Activated CD4-positive, alpha-beta T cell treated with anti-CD3 and anti-CD28 coated beads for 4 hours (primary cell): ENCODE data around the gene C16orf90.
"Not testable (repeated sequence)": the region's sequence is repeated elsewhere in the genome, so short reads cannot be mapped to it uniquely, and the experiment has no call there.

ENCODE experiments used
- DNase-seq, 2 donors: peaks; one replicate each; pipeline ENCODE4 v3.0.0-alpha.2; 2020

Gene C16orf90

DNA sequence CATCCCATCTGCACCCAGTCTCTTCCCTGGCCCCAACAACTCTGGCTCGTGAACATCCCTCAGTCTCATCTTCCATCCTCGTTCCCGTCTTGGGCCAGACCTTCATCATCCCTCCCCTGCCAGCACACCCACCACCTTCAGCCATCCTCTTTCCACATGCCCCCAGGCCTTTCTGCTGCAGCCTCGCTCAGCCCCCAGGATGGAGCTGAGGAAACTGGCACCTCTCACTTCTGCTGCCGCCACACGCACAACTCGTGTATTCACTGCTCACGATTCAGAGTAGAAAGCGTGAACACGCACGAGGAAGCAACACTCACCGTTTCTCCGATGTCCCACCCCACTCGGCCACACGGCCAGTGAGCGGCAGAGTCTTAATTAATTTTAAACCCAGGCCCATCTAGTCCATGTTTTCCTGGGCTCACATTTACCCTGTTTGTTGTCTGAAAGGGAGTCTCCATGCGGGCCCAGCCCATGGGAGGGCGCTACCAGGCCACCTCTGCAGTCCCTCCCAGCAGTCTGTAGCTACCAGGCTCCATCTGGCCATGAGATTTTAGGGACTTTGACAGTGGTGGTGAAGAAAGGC lies 12.5 kb downstream of the C16orf90 start:
- DNase-seq, result no peak

- no peak for DNase-seq
These were observed 13.3 kb downstream of the C16orf90 start for GRCh38 chr16:3481696-3482658.

GRCh38 chr16:3480901-3481695 lies 14.2 kb downstream of the C16orf90 start:
- no peak for DNase-seq

DNA sequence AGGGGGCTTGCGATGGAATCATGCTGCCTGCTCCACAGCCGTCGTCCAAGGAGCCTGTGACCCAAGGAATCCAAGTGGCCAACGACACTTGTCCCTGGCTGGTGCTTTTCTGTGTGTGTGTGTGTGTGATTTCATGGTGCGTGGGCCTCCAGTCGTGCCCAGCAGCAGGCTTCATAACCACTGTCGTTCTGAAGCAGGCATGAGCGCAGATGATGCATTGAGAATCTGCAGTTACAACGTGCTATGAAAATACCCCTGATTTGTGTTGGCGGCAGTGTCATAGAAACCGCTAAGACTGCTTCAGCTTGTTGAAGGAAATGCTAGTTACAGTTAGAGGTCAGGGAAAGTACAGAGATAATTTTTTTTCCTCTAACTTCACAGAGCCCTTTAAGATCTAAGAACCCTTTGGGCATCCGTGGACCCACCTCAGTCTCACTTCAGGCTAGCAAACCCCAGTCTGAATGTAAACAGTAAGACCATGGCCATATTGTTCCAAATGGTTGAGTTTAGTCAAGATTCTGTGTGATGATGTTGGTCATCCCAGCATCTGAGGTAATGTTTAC lies 15.6 kb downstream of the C16orf90 start:
- no peak for DNase-seq

DNA sequence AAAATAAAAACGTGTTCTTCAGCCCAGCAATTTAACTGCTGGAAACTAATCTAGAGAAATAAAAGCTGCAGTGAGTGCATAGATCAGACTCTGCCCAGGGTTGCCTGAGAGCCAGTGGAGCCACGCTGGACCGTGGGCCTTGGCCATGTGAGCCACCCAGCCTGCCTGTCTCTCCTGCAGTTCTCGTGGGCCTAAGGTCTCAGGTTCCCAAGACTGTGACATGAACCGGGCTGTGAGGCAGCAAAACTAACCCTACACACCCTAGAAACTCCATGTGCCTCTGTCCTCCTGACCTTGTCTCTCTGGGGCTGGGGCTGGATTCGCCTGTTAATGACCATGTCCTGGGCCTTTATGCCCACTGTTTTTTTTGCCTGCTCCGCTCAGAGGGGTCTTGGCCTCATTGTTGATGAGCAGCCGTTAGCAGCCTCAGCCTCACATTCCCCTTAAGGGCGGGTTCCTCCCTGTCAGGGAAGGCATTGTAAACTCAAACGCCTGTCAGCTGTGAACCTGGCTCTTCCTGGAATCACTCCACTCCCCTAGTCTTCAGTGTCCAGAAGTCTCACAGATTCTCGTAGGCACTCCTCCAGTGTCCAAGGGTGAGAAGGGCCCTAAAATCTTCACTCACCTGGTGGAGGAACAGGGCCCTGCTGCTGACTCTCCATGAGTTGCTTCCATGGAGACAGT lies 16.9 kb downstream of the C16orf90 start:
- no peak for DNase-seq

- no peak for DNase-seq
These were observed 18.9 kb downstream of the C16orf90 start for GRCh38 chr16:3476409-3476808.

GRCh38 chr16:3475604-3476375 lies 19.5 kb downstream of the C16orf90 start:
- no peak for DNase-seq

DNA sequence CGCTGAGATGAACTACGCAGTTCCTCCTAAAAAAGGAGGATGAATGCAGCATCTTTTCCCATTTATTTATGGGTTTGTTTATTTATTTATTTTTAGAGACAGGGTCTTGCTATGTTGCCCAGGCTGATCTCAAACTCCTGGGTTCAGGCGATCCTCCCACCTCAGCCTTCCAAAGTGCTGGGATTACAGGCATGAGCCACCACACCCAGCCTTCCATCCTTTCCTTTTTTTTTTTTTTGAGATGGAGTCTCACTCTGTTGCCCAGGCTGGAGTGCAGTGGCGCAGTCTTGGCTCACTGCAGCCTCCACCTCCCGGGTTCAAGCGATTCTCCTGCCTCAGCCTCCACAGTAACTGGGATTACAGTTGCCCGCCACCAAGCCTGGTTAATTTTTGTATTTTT lies 20.4 kb downstream of the C16orf90 start:
- DNase-seq, result not testable (repeated sequence)

- no peak for DNase-seq
These were observed 21.0 kb downstream of the C16orf90 start for GRCh38 chr16:3474136-3474779.

DNA sequence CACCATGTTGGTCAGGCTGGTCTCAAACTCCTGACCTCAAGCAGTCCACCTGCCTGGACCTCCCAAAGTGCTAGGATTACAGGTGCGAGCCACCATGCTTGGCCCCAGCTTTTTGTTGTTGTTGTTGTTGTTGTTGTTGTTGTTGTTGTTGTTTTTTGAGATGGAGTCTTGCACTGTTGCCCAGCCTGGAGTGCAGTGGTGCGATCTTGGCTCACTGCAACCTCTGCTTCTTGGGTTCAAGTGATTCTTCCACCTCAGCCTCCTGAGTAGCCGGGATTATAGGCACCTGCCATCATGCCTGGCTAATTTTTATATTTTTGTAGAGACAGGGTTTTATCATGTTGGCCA lies 21.7 kb downstream of the C16orf90 start:
- not testable (repeated sequence) for DNase-seq

- DNase-seq, result no peak
These were observed 22.3 kb downstream of the C16orf90 start for GRCh38 chr16:3472878-3473595.

GRCh38 chr16:3471518-3472176 lies 23.6 kb downstream of the C16orf90 start:
- DNase-seq, result no peak

GRCh38 chr16:3470723-3471122 lies 24.6 kb downstream of the C16orf90 start:
- DNase-seq, result no peak

GRCh38 chr16:3469736-3470135 lies 25.6 kb downstream of the C16orf90 start:
- DNase-seq, result no peak

- no peak for DNase-seq
These were observed 26.8 kb downstream of the C16orf90 start for GRCh38 chr16:3468501-3468900.

DNA sequence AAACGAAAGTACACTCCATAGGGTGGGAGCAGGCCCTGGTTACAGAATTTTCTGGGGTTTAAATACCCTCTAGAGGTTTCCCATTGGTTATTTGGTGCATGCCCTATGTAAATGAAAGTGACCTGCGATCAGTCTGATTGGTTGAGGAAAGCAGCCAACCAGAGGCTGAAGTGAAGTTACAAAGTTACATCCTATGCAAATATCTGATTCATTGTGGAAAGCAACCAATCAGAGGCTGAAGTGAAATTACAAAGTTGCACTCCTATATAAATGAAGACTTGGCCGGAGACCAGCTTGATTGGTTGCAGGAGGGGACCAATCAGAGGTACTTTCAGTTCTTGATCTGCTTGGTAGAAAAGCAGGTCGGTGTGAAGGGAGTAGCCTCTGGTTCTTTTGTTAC lies 27.4 kb downstream of the C16orf90 start:
- no peak for DNase-seq

- DNase-seq, result no peak
These were observed 28.1 kb downstream of the C16orf90 start for GRCh38 chr16:3467182-3467581.

GRCh38 chr16:3465911-3466584 lies 29.2 kb downstream of the C16orf90 start:
- no peak for DNase-seq

GRCh38 chr16:3465301-3465700 lies 30.0 kb downstream of the C16orf90 start:
- no peak for DNase-seq
